K562 (cell line): ENCODE data around the gene TRERF1.

Source experiments
- E2F4 ChIP-seq: sonication (generic); formaldehyde crosslinking; IDR thresholded peaks from 2 replicates; pipeline ENCODE4 v1.8.0; 2022; ENCODE audit warnings: mild to moderate bottlenecking, low read depth, missing genetic modification reagents
- FOS ChIP-seq: IDR thresholded peaks from 3 replicates; pipeline ENCODE4 v1.6.1; 2011; ENCODE audit not compliant: insufficient read length; ENCODE audit errors: extremely low read depth
- GTF2F1 ChIP-seq: IDR thresholded peaks from 2 replicates; pipeline ENCODE4 v1.6.1; 2011; ENCODE audit warnings: low read depth, low read length, improper control_type of control experiment
- NR1H2 ChIP-seq: sonication (generic); formaldehyde crosslinking; IDR thresholded peaks from 2 replicates; pipeline ENCODE4 v1.4.0; 2020; ENCODE audit warnings: mild to moderate bottlenecking, missing genetic modification reagents
- PHF8 ChIP-seq: fragments of 200-600 bp; sonication (generic); IDR thresholded peaks from 2 replicates; pipeline ENCODE4 v1.6.1; 2012; ENCODE audit warnings: mixed run types, mild to moderate bottlenecking, inconsistent platforms, low read length, moderate library complexity, borderline replicate concordance
- SMARCE1 ChIP-seq: fragments of 450-650 bp; IDR thresholded peaks from 2 replicates; pipeline ENCODE4 v1.7.1; 2016; ENCODE audit warnings: mild to moderate bottlenecking
- SP1 ChIP-seq: sonication (generic); formaldehyde crosslinking; IDR thresholded peaks from 2 replicates; pipeline ENCODE4 v1.8.1; 2022; ENCODE audit warnings: mild to moderate bottlenecking, missing genetic modification reagents
- SP2 ChIP-seq: IDR thresholded peaks from 2 replicates; pipeline ENCODE4 v1.6.1; 2011; ENCODE audit warnings: mild to moderate bottlenecking, low read depth, low read length, moderate library complexity; ENCODE audit not compliant: poor library complexity, severe bottlenecking; ENCODE audit errors: extremely low read depth
- ZNF274 ChIP-seq: IDR thresholded peaks from 2 replicates; pipeline ENCODE4 v1.6.1; 2011; ENCODE audit warnings: low read depth, mild to moderate bottlenecking, low read length, moderate library complexity, borderline replicate concordance
- TF ChIP-seq, protein P1 (sequence below): fragments of 450-650 bp; IDR thresholded peaks from 2 replicates; pipeline ENCODE4 v1.6.1; 2016; ENCODE audit warnings: missing biosample characterization, missing genetic modification characterization
- TF ChIP-seq, protein P2 (sequence below), 2 experiments: fragments of 450-650 bp; formaldehyde crosslinking in 1 of 2; IDR thresholded peaks; 2 replicates each; pipeline versions ENCODE4 v1.4.0 to v1.6.1; 2014 to 2020; ENCODE audit warnings: mild to moderate bottlenecking in 2 of 2, borderline replicate concordance in 1 of 2, low read depth in 1 of 2

GRCh38 chr6:42201382-42201781 is 250.3 kb downstream of the TRERF1 start:
- TF ChIP-seq SP2: no peak
- no peak for TF ChIP-seq FOS
- no peak for TF ChIP-seq PHF8
- no peak for TF ChIP-seq NR1H2
- TF ChIP-seq SP1 (CRISPR knock-in tag): no peak
- TF ChIP-seq ZNF274: no peak
- TF ChIP-seq GTF2F1: no peak
- no peak for TF ChIP-seq SMARCE1
- TF ChIP-seq, protein P1, sequence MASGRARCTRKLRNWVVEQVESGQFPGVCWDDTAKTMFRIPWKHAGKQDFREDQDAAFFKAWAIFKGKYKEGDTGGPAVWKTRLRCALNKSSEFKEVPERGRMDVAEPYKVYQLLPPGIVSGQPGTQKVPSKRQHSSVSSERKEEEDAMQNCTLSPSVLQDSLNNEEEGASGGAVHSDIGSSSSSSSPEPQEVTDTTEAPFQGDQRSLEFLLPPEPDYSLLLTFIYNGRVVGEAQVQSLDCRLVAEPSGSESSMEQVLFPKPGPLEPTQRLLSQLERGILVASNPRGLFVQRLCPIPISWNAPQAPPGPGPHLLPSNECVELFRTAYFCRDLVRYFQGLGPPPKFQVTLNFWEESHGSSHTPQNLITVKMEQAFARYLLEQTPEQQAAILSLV (tag): no peak
- TF ChIP-seq E2F4 (CRISPR knock-in tag): no peak
- TF ChIP-seq, protein P2, sequence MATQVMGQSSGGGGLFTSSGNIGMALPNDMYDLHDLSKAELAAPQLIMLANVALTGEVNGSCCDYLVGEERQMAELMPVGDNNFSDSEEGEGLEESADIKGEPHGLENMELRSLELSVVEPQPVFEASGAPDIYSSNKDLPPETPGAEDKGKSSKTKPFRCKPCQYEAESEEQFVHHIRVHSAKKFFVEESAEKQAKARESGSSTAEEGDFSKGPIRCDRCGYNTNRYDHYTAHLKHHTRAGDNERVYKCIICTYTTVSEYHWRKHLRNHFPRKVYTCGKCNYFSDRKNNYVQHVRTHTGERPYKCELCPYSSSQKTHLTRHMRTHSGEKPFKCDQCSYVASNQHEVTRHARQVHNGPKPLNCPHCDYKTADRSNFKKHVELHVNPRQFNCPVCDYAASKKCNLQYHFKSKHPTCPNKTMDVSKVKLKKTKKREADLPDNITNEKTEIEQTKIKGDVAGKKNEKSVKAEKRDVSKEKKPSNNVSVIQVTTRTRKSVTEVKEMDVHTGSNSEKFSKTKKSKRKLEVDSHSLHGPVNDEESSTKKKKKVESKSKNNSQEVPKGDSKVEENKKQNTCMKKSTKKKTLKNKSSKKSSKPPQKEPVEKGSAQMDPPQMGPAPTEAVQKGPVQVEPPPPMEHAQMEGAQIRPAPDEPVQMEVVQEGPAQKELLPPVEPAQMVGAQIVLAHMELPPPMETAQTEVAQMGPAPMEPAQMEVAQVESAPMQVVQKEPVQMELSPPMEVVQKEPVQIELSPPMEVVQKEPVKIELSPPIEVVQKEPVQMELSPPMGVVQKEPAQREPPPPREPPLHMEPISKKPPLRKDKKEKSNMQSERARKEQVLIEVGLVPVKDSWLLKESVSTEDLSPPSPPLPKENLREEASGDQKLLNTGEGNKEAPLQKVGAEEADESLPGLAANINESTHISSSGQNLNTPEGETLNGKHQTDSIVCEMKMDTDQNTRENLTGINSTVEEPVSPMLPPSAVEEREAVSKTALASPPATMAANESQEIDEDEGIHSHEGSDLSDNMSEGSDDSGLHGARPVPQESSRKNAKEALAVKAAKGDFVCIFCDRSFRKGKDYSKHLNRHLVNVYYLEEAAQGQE (IDR thresholded peaks at IDR 0.05; ENCODE audit: borderline replicate concordance): no peak
- TF ChIP-seq, protein P2 (CRISPR knock-in tag; IDR thresholded peaks at IDR 0.05; ENCODE audit: low read depth): no peak
